ENCODE results near the gene ABHD5.

- TF ChIP-seq EZH2 (IDR thresholded peaks at IDR 0.05; ENCODE audit: borderline replicate concordance, low read depth, low read length, poor library complexity, severe bottlenecking) = no peak
- TF ChIP-seq CTCF (conservative IDR thresholded peaks at IDR 0.05; ENCODE audit: low read depth, low read length) = 0 out of 2 replicates have a peak, but pooled peaks have one; percentile 21
Observed at GRCh38 chr3:43742920-43743319, 52.2 kb downstream of the ABHD5 start.
